Endothelial cell of umbilical vein (primary cell): Measurements from ENCODE around the gene DENND6A. TPM values are rescaled to one million over a fixed set of nuclear protein-coding genes. Genes with fewer than 3 reads are reported as not detected.
A peak's percentile ranks its signal among the peaks of the same experiment; 100 is the strongest.
"Not testable (repeated sequence)": the region's sequence is repeated elsewhere in the genome, so short reads cannot be mapped to it uniquely, and the experiment has no call there.

Experiments
- BruUV-seq: library from RNA; stranded (reverse); fragments of 400-500 nt; replicated peaks from 2 replicates; lab custom pipeline; 2021; lab: Mats Ljungman, UMichigan
- CTCF ChIA-PET: fragments of 300-600, 350-600 bp; sonication (Branson Sonifier 250); formaldehyde crosslinking; loops from one replicate; lab custom pipeline; 2021; ENCODE audit warnings: antibody characterized with exemption, inconsistent platforms; lab: Charles Lee
- POLR2A ChIA-PET: fragments of 300-600, 350-600 bp; sonication (Branson Sonifier 250); formaldehyde crosslinking; loops from one replicate; lab custom pipeline; 2021; ENCODE audit warnings: antibody characterized with exemption, inconsistent platforms; lab: Charles Lee
- DNase-seq: peaks from one replicate; pipeline ENCODE4 v3.0.0-alpha.2; 2011; ENCODE audit warnings: low read depth, low spot score
- FAIRE-seq: peaks from 2 replicates; lab custom pipeline; 2011; peaks lifted over from hg19 to GRCh38; lab: Jason Lieb, UNC
- H2AFZ ChIP-seq: 2 replicates; pipeline ENCODE4 v1.6.0; 2012; ENCODE audit warnings: low read depth, low read length, control low read depth, inconsistent platforms
- H3K27ac ChIP-seq: 2 replicates; pipeline ENCODE4 v1.5.1; 2011; ENCODE audit warnings: low read depth, mild to moderate bottlenecking, control low read depth, low read length, moderate library complexity; ENCODE audit not compliant: insufficient read depth
- H3K27me3 ChIP-seq, 2 experiments: 2 replicates each; pipeline versions ENCODE4 v1.6.0 to v1.6.1; 2011; ENCODE audit warnings: low read length in 2 of 2, mixed read lengths in 1 of 2; ENCODE audit not compliant: control insufficient read depth in 2 of 2, insufficient read depth in 2 of 2
- H3K36me3 ChIP-seq, 2 experiments: 2 replicates in 1 of 2; 3 replicates in 1 of 2; pipeline ENCODE4 v1.5.1; 2011; ENCODE audit warnings: low read length in 2 of 2, mild to moderate bottlenecking in 1 of 2, moderate library complexity in 1 of 2; ENCODE audit not compliant: control insufficient read depth in 2 of 2, insufficient read depth in 2 of 2; ENCODE audit errors: extremely low read depth in 1 of 2
- H3K4me1 ChIP-seq: 3 replicates; pipeline ENCODE4 v1.5.1; 2011; ENCODE audit warnings: mild to moderate bottlenecking, low read length; ENCODE audit not compliant: control insufficient read depth, insufficient read depth; ENCODE audit errors: extremely low read depth
- H3K4me2 ChIP-seq: 2 replicates; pipeline ENCODE4 v1.6.1; 2011; ENCODE audit warnings: low read length, control low read depth, mixed read lengths; ENCODE audit not compliant: insufficient read depth
- H3K4me3 ChIP-seq, 3 experiments: fragments of 200-600 bp in 1 of 3; sonication (generic), shearing (Covaris generic) in 1 of 3; replicated peaks in 1 of 3; 2 replicates each; pipeline ENCODE4 v1.5.1; 2011 to 2016; ENCODE audit warnings: control low read depth in 3 of 3, low read length in 3 of 3, mild to moderate bottlenecking in 2 of 3, inconsistent platforms in 1 of 3, low read depth in 1 of 3, moderate library complexity in 1 of 3; ENCODE audit not compliant: insufficient read depth in 1 of 3
- H3K79me2 ChIP-seq: 2 replicates; pipeline ENCODE4 v1.6.0; 2012; ENCODE audit warnings: low read length, inconsistent platforms; ENCODE audit not compliant: control insufficient read depth, insufficient read depth
- H3K9ac ChIP-seq: replicated peaks from 2 replicates; pipeline ENCODE3; 2011; ENCODE audit warnings: low read length, control low read depth; ENCODE audit not compliant: insufficient read depth; ENCODE audit errors: extremely low read depth
- H3K9me1 ChIP-seq: replicated peaks from 3 replicates; pipeline ENCODE4 v1.6.0; 2011; ENCODE audit warnings: mild to moderate bottlenecking, low read length; ENCODE audit not compliant: control insufficient read depth, insufficient read depth; ENCODE audit errors: extremely low read depth
- H3K9me3 ChIP-seq: replicated peaks from 2 replicates; pipeline ENCODE4 v1.5.1; 2012; ENCODE audit warnings: low read length, inconsistent platforms; ENCODE audit not compliant: control insufficient read depth, insufficient read depth
- H4K20me1 ChIP-seq: replicated peaks from 2 replicates; pipeline ENCODE3; 2011; ENCODE audit warnings: mild to moderate bottlenecking, low read length; ENCODE audit not compliant: control insufficient read depth, insufficient read depth; ENCODE audit errors: extremely low read depth
- CTCF ChIP-seq, 2 donors: IDR thresholded peaks; 1 replicate in 1 of 2; 2 replicates in 1 of 2; pipeline ENCODE4 v1.5.1; 2011; ENCODE audit warnings: low read length in 2 of 2, mild to moderate bottlenecking in 2 of 2, moderate library complexity in 2 of 2, control low read depth in 1 of 2, inconsistent platforms in 1 of 2, low read depth in 1 of 2; ENCODE audit not compliant: insufficient read depth in 1 of 2; ENCODE audit errors: extremely low read depth in 1 of 2
- EZH2 ChIP-seq: IDR thresholded peaks from 2 replicates; pipeline ENCODE4 v1.6.1; 2012; ENCODE audit warnings: borderline replicate concordance, low read depth, mild to moderate bottlenecking, moderate library complexity, low read length, inconsistent platforms; ENCODE audit not compliant: severe bottlenecking
- FOS ChIP-seq: IDR thresholded peaks from 2 replicates; pipeline ENCODE4 v1.6.1; 2011; ENCODE audit warnings: mild to moderate bottlenecking, low read length, moderate library complexity, borderline replicate concordance; ENCODE audit not compliant: insufficient read depth
- GATA2 ChIP-seq: IDR thresholded peaks from 2 replicates; pipeline ENCODE4 v1.7.0; 2011; ENCODE audit warnings: low read depth, mild to moderate bottlenecking, moderate library complexity, mixed read lengths, low read length; ENCODE audit not compliant: insufficient read length, insufficient read depth
- JUN ChIP-seq: IDR thresholded peaks from 2 replicates; pipeline ENCODE4 v1.6.1; 2011; ENCODE audit warnings: borderline replicate concordance, low read depth; ENCODE audit not compliant: insufficient read length, insufficient read depth
- MAX ChIP-seq: IDR thresholded peaks from 2 replicates; pipeline ENCODE4 v1.6.1; 2011; ENCODE audit not compliant: insufficient read depth, insufficient read length
- MYC ChIP-seq: IDR thresholded peaks from one replicate; pipeline ENCODE4 v1.6.1; 2011; ENCODE audit warnings: mild to moderate bottlenecking, low read depth, low read length
- POLR2A ChIP-seq: IDR thresholded peaks from 2 replicates; pipeline ENCODE4 v1.6.1; 2012; ENCODE audit warnings: low read depth, mild to moderate bottlenecking, control low read depth, low read length
- POLR2AphosphoS5 ChIP-seq: IDR thresholded peaks from 2 replicates; pipeline ENCODE4 v1.6.1; 2012; ENCODE audit warnings: low read depth, mild to moderate bottlenecking, control low read depth, low read length, moderate library complexity; ENCODE audit not compliant: insufficient read depth
- dilution Hi-C: fragments of 300-500 bp; cut with MboI; formaldehyde crosslinking; loops from one replicate; pipeline ENCODE4 v1.15.0; 2019; ENCODE audit warnings: low sequenced_read_pairs; ENCODE audit not compliant: extremely low pct_ligation_motif_present
- intact Hi-C: fragments of 100-400 bp; cut with micrococcal nuclease; formaldehyde crosslinking; loops from one replicate; pipeline ENCODE4 v1.10.0; 2022
- polyA plus RNA-seq, 4 experiments: library from polyadenylated mRNA; depleted of rRNA in 3 of 4; stranded (reverse) in 3 of 4; unstranded in 1 of 4; fragments of >200 nt; gene quantifications; 2 replicates each; pipeline versions ENCODE4 v1.2.1 to v1.2.3, GENCODE V29; 2011 to 2012; ENCODE audit warnings: missing spikeins in 1 of 4
- total RNA-seq: library from RNA; stranded (reverse); gene quantifications from 2 replicates; pipeline ENCODE4 v1.2.3, GENCODE V29; 2021

The DENND6A gene
- total and polyA plus RNA-seq, 2 donors (not counting 3 experiments of a cell fraction or from before 2014, with no cell fraction given) = 12.7 to 25.0 TPM

DNA sequence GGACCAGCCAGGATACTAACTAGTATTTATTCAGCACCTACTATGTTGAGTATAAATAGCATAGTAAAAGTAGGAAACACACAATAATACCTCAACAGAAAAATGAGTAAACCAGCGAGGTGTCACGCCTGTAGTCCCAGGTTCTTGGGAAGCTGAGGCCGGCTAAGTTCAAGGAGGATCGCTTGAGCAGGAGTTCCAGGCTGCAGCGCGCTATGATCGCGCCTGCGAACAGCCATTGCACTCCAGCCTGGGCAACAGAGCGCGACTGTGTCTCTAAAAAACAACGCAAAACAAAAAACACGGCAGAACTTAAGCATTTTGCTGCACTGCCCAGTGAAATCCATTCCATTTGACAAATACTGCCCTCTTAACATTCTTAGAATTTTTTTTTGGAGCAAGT, 1.3 kb upstream of the DENND6A start:
- no TSS peak for BruUV-seq

GRCh38 chr3:57692133-57692395, 813 bp downstream of the DENND6A start:
- H3K36me3 ChIP-seq, H3K9me3 ChIP-seq, FAIRE-seq, dilution Hi-C loops, H3K9me1 ChIP-seq, DNase-seq, H3K27me3 ChIP-seq, H4K20me1 ChIP-seq: not testable (repeated sequence)
- peak overlapping the region; percentile 87 for H3K4me2 ChIP-seq
- CTCF ChIA-PET = interaction anchor here (0.7 to 1.5 kb wide), 2 partner anchors 295 to 425 kb away, joined by 3 to 4 read pairs; no protein-coding TSS in a partner anchor
- peak overlapping the region; percentile 65 to 90 (median 68) for H3K4me3 ChIP-seq
- intact Hi-C loops = loop anchor here (1.0 to 2.0 kb wide), 3 partner anchors 64 to 295 kb away; partner anchors contain the start of genes ARF4 and SLMAP
- H3K4me1 ChIP-seq = peaks cover 12% of the 10 kb centered on the region
- H3K9ac ChIP-seq = peak overlapping the region; percentile 90
- H3K27ac ChIP-seq = peak overlapping the region; percentile 82
- peaks cover 40% of the 10 kb centered on the region for H3K79me2 ChIP-seq
- POLR2A ChIA-PET = interaction anchor here (1.4 kb wide), 1 partner anchor 64 kb away, joined by 8 read pairs; the partner anchor contains the start of gene SLMAP
- TSS peak; percentile 32 for BruUV-seq
- peak overlapping the region; percentile 5 for H2AFZ ChIP-seq

More for the DNA sequence above, 1.3 kb upstream of the DENND6A start:
- no peak overlapping the region for H3K27ac ChIP-seq
- no peak for TF ChIP-seq FOS
- no peak for TF ChIP-seq MAX
- no peak for TF ChIP-seq MYC
- TF ChIP-seq POLR2A = no peak
- TF ChIP-seq POLR2AphosphoS5 = no peak
- no peak for TF ChIP-seq EZH2
- TF ChIP-seq GATA2 = no peak
- no peak for TF ChIP-seq JUN
- no peak for TF ChIP-seq CTCF (IDR thresholded peaks at IDR 0.05; ENCODE audit: extremely low read depth in 1 of 2, insufficient read depth in 1 of 2, low read depth in 1 of 2, low read length in 2 of 2)
- peaks cover 12% of the 10 kb centered on the region for H3K4me1 ChIP-seq
- POLR2A ChIA-PET = no interaction called here
- FAIRE-seq = no peak
- intact Hi-C loops (no loop called here), dilution Hi-C loops (no loop called here)
- no peak for DNase-seq
- CTCF ChIA-PET = no interaction called here
- H3K4me3 ChIP-seq = no peak overlapping the region
- H3K9ac ChIP-seq = no peak overlapping the region
- no peaks in the 10 kb centered on the region for H3K36me3 ChIP-seq
- H3K4me2 ChIP-seq = no peak overlapping the region
- no peak overlapping the region for H2AFZ ChIP-seq
- no peaks in the 10 kb centered on the region for H3K9me1 ChIP-seq
- H4K20me1 ChIP-seq = no peaks in the 10 kb centered on the region
- peaks cover 27% of the 10 kb centered on the region for H3K79me2 ChIP-seq
- no peaks in the 10 kb centered on the region for H3K27me3 ChIP-seq
- H3K9me3 ChIP-seq = no peaks in the 10 kb centered on the region
